PC-9 (cell line): Measurements from ENCODE around the gene CDH22. TPM values are rescaled to one million over a fixed set of nuclear protein-coding genes. Genes with fewer than 3 reads are reported as not detected.

ENCODE experiments used
- BruUV-seq: library from RNA; stranded (reverse); fragments of 400-500 nt; replicated peaks from 2 replicates; lab custom pipeline; 2021; lab: Mats Ljungman, UMichigan
- CTCF ChIA-PET: fragments of 300-600 bp; sonication (Branson Sonifier 250); formaldehyde crosslinking; loops from one replicate; lab custom pipeline; 2022; ENCODE audit warnings: antibody characterized with exemption; lab: Charles Lee
- POLR2A ChIA-PET: fragments of 300-600 bp; sonication (Branson Sonifier 250); formaldehyde crosslinking; loops from one replicate; lab custom pipeline; 2022; ENCODE audit warnings: antibody characterized with exemption; ENCODE audit not compliant: unreplicated experiment; lab: Charles Lee
- DNase-seq, 2 experiments: peaks; one replicate each; pipeline versions ENCODE4 v3.0.0 to v3.0.0-alpha.2; 2015 to 2022; ENCODE audit warnings: mixed read lengths in 1 of 2
- H2AFZ ChIP-seq: fragments of 200-600 bp; sonication (generic); 2 replicates; pipeline ENCODE4 v1.8.1; 2017; ENCODE audit warnings: antibody characterized with exemption
- H3F3A ChIP-seq: fragments of 200-600 bp; sonication (generic); 2 replicates; pipeline ENCODE4 v1.8.1; 2017; ENCODE audit warnings: antibody characterized with exemption, mild to moderate bottlenecking, low read depth; ENCODE audit not compliant: insufficient read depth
- H3K27ac ChIP-seq: fragments of 200-600 bp; sonication (generic); 2 replicates; pipeline ENCODE4 v1.6.1; 2016; ENCODE audit warnings: mixed run types
- H3K27me3 ChIP-seq: fragments of 200-600 bp; sonication (generic); 2 replicates; pipeline ENCODE4 v1.6.1; 2016; ENCODE audit warnings: low read depth, mixed run types; ENCODE audit not compliant: insufficient read depth
- H3K36me3 ChIP-seq: fragments of 200-600 bp; sonication (generic); 2 replicates; pipeline ENCODE4 v1.6.1; 2016; ENCODE audit warnings: low read depth, mixed run types
- H3K4me1 ChIP-seq: fragments of 200-600 bp; sonication (generic); replicated peaks from 2 replicates; pipeline ENCODE4 v1.6.1; 2016; ENCODE audit warnings: mixed run types; ENCODE audit not compliant: insufficient read depth
- H3K4me2 ChIP-seq: fragments of 200-600 bp; sonication (generic); 2 replicates; pipeline ENCODE4 v1.6.1; 2017; ENCODE audit warnings: mixed run types
- H3K4me3 ChIP-seq: fragments of 200-600 bp; sonication (generic); 2 replicates; pipeline ENCODE4 v1.6.1; 2016; ENCODE audit warnings: mixed run types
- H3K79me2 ChIP-seq: fragments of 200-600 bp; sonication (generic); 2 replicates; pipeline ENCODE4 v1.6.1; 2017; ENCODE audit warnings: low read depth, mixed run types
- H3K9me2 ChIP-seq: fragments of 200-600 bp; sonication (generic); 2 replicates; pipeline ENCODE4 v1.8.1; 2017; ENCODE audit warnings: mild to moderate bottlenecking; ENCODE audit not compliant: insufficient read depth
- H3K9me3 ChIP-seq: fragments of 200-600 bp; sonication (generic); 2 replicates; pipeline ENCODE4 v1.8.1; 2016; ENCODE audit warnings: low read depth; ENCODE audit not compliant: insufficient read depth
- H4K20me1 ChIP-seq: fragments of 200-600 bp; sonication (generic); 2 replicates; pipeline ENCODE4 v1.8.1; 2017; ENCODE audit not compliant: insufficient read depth
- CTCF ChIP-seq: fragments of 200-600 bp; sonication (generic); conservative IDR thresholded peaks from 2 replicates; pipeline ENCODE4 v1.6.1; 2017; ENCODE audit warnings: mixed run types, antibody characterized with exemption, mild to moderate bottlenecking, moderate library complexity
- EZH2 ChIP-seq: fragments of 200-600 bp; sonication (generic); IDR thresholded peaks from 2 replicates; pipeline ENCODE4 v1.8.0; 2017; ENCODE audit warnings: antibody characterized with exemption, low read depth
- intact Hi-C: fragments of 100-400 bp; cut with micrococcal nuclease; formaldehyde crosslinking; loops from one replicate; pipeline ENCODE4 v1.10.0; 2022; ENCODE audit not compliant: unreplicated experiment
- total RNA-seq: library from RNA; stranded (reverse); gene quantifications from 2 replicates; pipeline ENCODE4 v1.2.3, GENCODE V29; 2021

Gene CDH22
- total RNA-seq, 1 experiment from 2014 or later = not detected

GRCh38 chr20:46268662-46269061 lies 39.6 kb downstream of the CDH22 start:
- CTCF ChIA-PET = no interaction called here

GRCh38 chr20:46268131-46268614 lies 40.1 kb downstream of the CDH22 start:
- Histone ChIP-seq H3K9me2 (no peaks in the 10 kb centered on the region), H2AFZ (no peak overlapping the region), H3F3A (no peaks in the 10 kb centered on the region), H3K79me2 (no peaks in the 10 kb centered on the region), H3K9me3 (no peaks in the 10 kb centered on the region), H3K4me3 (no peak overlapping the region), H3K27me3 (peaks cover 87% of the 10 kb centered on the region), H3K4me2 (no peak overlapping the region), H3K27ac (no peak overlapping the region), H3K4me1 (no peaks in the 10 kb centered on the region), H3K36me3 (no peaks in the 10 kb centered on the region), H4K20me1 (no peaks in the 10 kb centered on the region)
- ChIA-PET POLR2A (interaction anchor here (0.6 kb wide), 1 partner anchor 894 kb away, joined by 3 read pairs; no protein-coding TSS in a partner anchor), CTCF (no interaction called here)
- no peak for TF ChIP-seq EZH2
- intact Hi-C loops = no loop called here
- DNase-seq = no peak
- no TSS peak for BruUV-seq

More at GRCh38 chr20:46268662-46269061, 39.6 kb downstream of the CDH22 start:
- H3K4me3 ChIP-seq = no peak overlapping the region
- H3K9me3 ChIP-seq = no peaks in the 10 kb centered on the region
- H3K27me3 ChIP-seq = peaks cover 87% of the 10 kb centered on the region
- no TSS peak for BruUV-seq
- H3F3A ChIP-seq = no peaks in the 10 kb centered on the region
- H3K4me2 ChIP-seq = no peak overlapping the region
- DNase-seq = no peak
- no peaks in the 10 kb centered on the region for H4K20me1 ChIP-seq
- intact Hi-C loops = no loop called here
- H3K27ac ChIP-seq = no peak overlapping the region
- H2AFZ ChIP-seq = no peak overlapping the region
- no peaks in the 10 kb centered on the region for H3K36me3 ChIP-seq
- no peaks in the 10 kb centered on the region for H3K9me2 ChIP-seq
- TF ChIP-seq CTCF (no peak), EZH2 (no peak)
- POLR2A ChIA-PET = interaction anchor here (0.6 kb wide), 1 partner anchor 894 kb away, joined by 3 read pairs; no protein-coding TSS in a partner anchor
- no peaks in the 10 kb centered on the region for H3K4me1 ChIP-seq
- no peaks in the 10 kb centered on the region for H3K79me2 ChIP-seq

DNA sequence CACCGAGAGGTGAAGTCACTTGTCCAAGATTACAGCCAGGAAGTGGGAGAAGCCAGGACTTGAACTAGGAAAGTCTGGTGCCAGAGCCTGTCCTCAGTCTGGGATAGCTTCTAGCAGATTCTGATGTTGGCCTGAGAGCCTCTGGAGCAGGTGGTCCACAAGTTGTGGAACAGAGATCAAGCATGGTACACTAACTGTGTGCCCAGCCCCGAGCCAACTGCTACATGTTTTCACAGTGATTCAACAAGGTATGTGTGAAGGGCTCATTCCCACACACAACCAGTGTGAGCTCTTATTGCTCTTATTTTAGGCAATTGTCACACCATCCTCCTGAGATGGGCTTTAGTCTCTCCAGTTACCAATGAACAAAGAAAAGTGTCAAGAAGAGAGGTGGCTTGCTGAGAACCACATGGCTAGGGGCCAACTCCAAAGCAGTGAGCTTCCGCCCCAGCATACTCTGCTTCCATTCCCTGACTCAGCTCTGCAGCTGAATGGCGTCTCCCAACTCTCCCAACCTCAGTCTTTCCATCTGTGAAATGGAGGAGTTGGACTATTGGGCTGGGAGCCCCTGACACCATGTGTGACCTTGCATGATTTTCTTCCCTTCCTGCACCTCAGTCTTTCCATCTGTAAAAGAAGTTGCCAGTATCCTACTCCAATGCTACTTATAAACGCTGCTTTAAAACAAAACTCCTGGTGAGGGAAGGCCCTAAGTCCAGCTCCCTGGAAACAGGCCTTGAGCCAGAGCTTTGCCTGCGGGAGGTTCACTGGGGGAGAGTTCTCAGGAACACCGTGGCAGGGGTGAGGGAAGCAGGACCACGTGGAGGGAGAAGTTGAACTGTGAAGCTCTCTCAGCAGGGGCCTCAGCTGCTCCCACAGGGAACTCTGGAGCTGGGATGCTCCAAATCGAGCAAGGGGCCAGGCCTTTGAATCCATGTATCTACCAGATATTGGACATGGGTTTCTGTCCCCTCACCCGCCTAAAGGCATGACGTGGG lies 40.9 kb downstream of the CDH22 start:
- H3K36me3 ChIP-seq = no peaks in the 10 kb centered on the region
- H3K27me3 ChIP-seq = peaks cover 87% of the 10 kb centered on the region
- H3K79me2 ChIP-seq = no peaks in the 10 kb centered on the region
- intact Hi-C loops = no loop called here
- BruUV-seq = no TSS peak
- POLR2A ChIA-PET = no interaction called here
- H4K20me1 ChIP-seq = no peaks in the 10 kb centered on the region
- CTCF ChIA-PET = interaction anchor here (0.6 kb wide), 1 partner anchor 18 kb away, joined by 3 read pairs; no protein-coding TSS in a partner anchor
- H3K27ac ChIP-seq = no peak overlapping the region
- no peak overlapping the region for H2AFZ ChIP-seq
- H3K9me3 ChIP-seq = no peaks in the 10 kb centered on the region
- H3F3A ChIP-seq = no peaks in the 10 kb centered on the region
- H3K4me3 ChIP-seq = no peak overlapping the region
- no peaks in the 10 kb centered on the region for H3K4me1 ChIP-seq
- no peaks in the 10 kb centered on the region for H3K9me2 ChIP-seq
- H3K4me2 ChIP-seq = no peak overlapping the region
- no peak for DNase-seq
- no peak for TF ChIP-seq CTCF
- no peak for TF ChIP-seq EZH2
